H1 (cell line): ENCODE measurements around the gene BCAR3. TPM values are rescaled to one million over a fixed set of nuclear protein-coding genes. Genes with fewer than 3 reads are reported as not detected.
A peak's percentile ranks its signal among the peaks of the same experiment; 100 is the strongest.

Source experiments
- CTCF ChIA-PET: fragments of 300-600 bp; sonication (Branson Sonifier 250); formaldehyde crosslinking; loops from one replicate; lab custom pipeline; 2021; ENCODE audit not compliant: partially characterized antibody; lab: Charles Lee
- POLR2A ChIA-PET: fragments of 300-600 bp; sonication (Branson Sonifier 250); formaldehyde crosslinking; loops from one replicate; lab custom pipeline; 2021; ENCODE audit warnings: inconsistent platforms; ENCODE audit not compliant: partially characterized antibody; lab: Charles Lee
- DNase-seq, 2 experiments: peaks; one replicate each; pipeline versions ENCODE4 v3.0.0 to v3.0.0-alpha.2; 2010 to 2022; ENCODE audit warnings: low spot score in 2 of 2, low read depth in 1 of 2, mixed read lengths in 1 of 2
- FAIRE-seq: peaks from 2 replicates; lab custom pipeline; 2011; peaks lifted over from hg19 to GRCh38; lab: Jason Lieb, UNC
- H2AFZ ChIP-seq: 2 replicates; pipeline ENCODE4 v1.8.1; 2012; ENCODE audit warnings: low read length, inconsistent platforms
- H2AK5ac ChIP-seq: 2 replicates; pipeline ENCODE4 v1.6.1; 2013; ENCODE audit warnings: low read depth, low read length
- H2BK120ac ChIP-seq: replicated peaks from 2 replicates; pipeline ENCODE3; 2013; ENCODE audit warnings: low read depth, low read length, inconsistent platforms
- H2BK12ac ChIP-seq: 2 replicates; pipeline ENCODE4 v1.6.1; 2013; ENCODE audit warnings: low read depth, low read length
- H2BK15ac ChIP-seq: 2 replicates; pipeline ENCODE4 v1.6.1; 2013; ENCODE audit warnings: low read length
- H2BK20ac ChIP-seq: 2 replicates; pipeline ENCODE4 v1.6.1; 2013; ENCODE audit warnings: low read length
- H2BK5ac ChIP-seq: 2 replicates; pipeline ENCODE4 v1.6.1; 2013; ENCODE audit warnings: low read depth, low read length
- H3K14ac ChIP-seq: 2 replicates; pipeline ENCODE4 v1.6.1; 2013; ENCODE audit warnings: inconsistent platforms; ENCODE audit not compliant: insufficient read length
- H3K18ac ChIP-seq: 2 replicates; pipeline ENCODE4 v1.6.1; 2013; ENCODE audit warnings: low read length; ENCODE audit errors: extremely low read depth
- H3K23ac ChIP-seq: 2 replicates; pipeline ENCODE4 v1.6.1; 2013; ENCODE audit warnings: inconsistent platforms; ENCODE audit not compliant: insufficient read length
- H3K23me2 ChIP-seq: 2 replicates; pipeline ENCODE4 v1.6.1; 2013; ENCODE audit warnings: low read depth, low read length
- H3K27ac ChIP-seq: 2 replicates; pipeline ENCODE4 v1.6.1; 2011; ENCODE audit warnings: low read depth, low read length, inconsistent platforms
- H3K27me3 ChIP-seq, 4 experiments: replicated peaks in 1 of 4; 1 replicate in 1 of 4; 2 replicates in 3 of 4; pipeline versions ENCODE4 v1.6.1 to v1.8.1; 2011 to 2013; ENCODE audit warnings: low read length in 3 of 4, mild to moderate bottlenecking in 3 of 4, inconsistent platforms in 2 of 4, mixed read lengths in 2 of 4, moderate library complexity in 1 of 4; ENCODE audit not compliant: control insufficient read depth in 3 of 4, insufficient read depth in 3 of 4; ENCODE audit errors: extremely low read depth in 1 of 4
- H3K36me3 ChIP-seq, 4 experiments: 2 replicates each; pipeline versions ENCODE4 v1.6.1 to v1.8.1; 2011 to 2013; ENCODE audit warnings: mild to moderate bottlenecking in 4 of 4, low read length in 3 of 4, moderate library complexity in 2 of 4, control low read depth in 1 of 4, inconsistent platforms in 1 of 4; ENCODE audit not compliant: insufficient read depth in 4 of 4, control insufficient read depth in 2 of 4
- H3K4ac ChIP-seq: replicated peaks from 2 replicates; pipeline ENCODE3; 2013; ENCODE audit warnings: low read length, low read depth, mixed read lengths, inconsistent platforms; ENCODE audit not compliant: insufficient read length
- H3K4me1 ChIP-seq, 4 experiments: replicated peaks in 1 of 4; 1 replicate in 1 of 4; 2 replicates in 3 of 4; pipeline versions ENCODE4 v1.6.1 to v1.8.1; 2011 to 2013; ENCODE audit warnings: low read length in 3 of 4, inconsistent platforms in 2 of 4, mixed read lengths in 1 of 4; ENCODE audit not compliant: insufficient read depth in 4 of 4, control insufficient read depth in 3 of 4
- H3K4me2 ChIP-seq, 2 experiments: 2 replicates each; pipeline versions ENCODE4 v1.6.1 to v1.8.1; 2011 to 2013; ENCODE audit warnings: low read depth in 2 of 2, low read length in 2 of 2, control low read depth in 1 of 2, inconsistent platforms in 1 of 2, mild to moderate bottlenecking in 1 of 2; ENCODE audit not compliant: insufficient read depth in 1 of 2
- H3K4me3 ChIP-seq, 4 experiments: fragments of 200-600, 300-600 bp in 1 of 4; sonication (generic), shearing (Covaris generic), sonication (Bioruptor Twin) in 1 of 4; 2 replicates each; pipeline versions ENCODE4 v1.5.1 to v1.8.1; 2011 to 2016; ENCODE audit warnings: low read length in 4 of 4, low read depth in 3 of 4, control low read depth in 2 of 4, inconsistent platforms in 2 of 4, mild to moderate bottlenecking in 2 of 4, mixed read lengths in 1 of 4, moderate library complexity in 1 of 4; ENCODE audit not compliant: insufficient read depth in 2 of 4; ENCODE audit errors: extremely low read depth in 1 of 4
- H3K56ac ChIP-seq: replicated peaks from 2 replicates; pipeline ENCODE3; 2013; ENCODE audit warnings: low read depth, mild to moderate bottlenecking, mixed read lengths, low read length, inconsistent platforms; ENCODE audit not compliant: insufficient read length
- H3K79me1 ChIP-seq: 2 replicates; pipeline ENCODE4 v1.6.1; 2013; ENCODE audit warnings: low read depth, low read length, control low read depth
- H3K79me2 ChIP-seq, 2 experiments: 2 replicates each; pipeline versions ENCODE4 v1.6.1 to v1.8.1; 2012 to 2013; ENCODE audit warnings: low read length in 2 of 2, mild to moderate bottlenecking in 2 of 2, inconsistent platforms in 1 of 2; ENCODE audit not compliant: insufficient read depth in 2 of 2, control insufficient read depth in 1 of 2
- H3K9ac ChIP-seq, 4 experiments: replicated peaks in 1 of 4; 1 replicate in 1 of 4; 2 replicates in 3 of 4; pipeline versions ENCODE4 v1.6.1 to v1.8.1; 2011 to 2013; ENCODE audit warnings: low read depth in 3 of 4, low read length in 3 of 4, control low read depth in 2 of 4, mild to moderate bottlenecking in 2 of 4, moderate library complexity in 2 of 4, inconsistent platforms in 1 of 4; ENCODE audit errors: extremely low read depth in 1 of 4
- H3K9me3 ChIP-seq, 2 experiments: 2 replicates each; pipeline versions ENCODE4 v1.6.1 to v1.8.1; 2012 to 2013; ENCODE audit warnings: mild to moderate bottlenecking in 2 of 2, moderate library complexity in 2 of 2, control low read depth in 1 of 2, inconsistent platforms in 1 of 2, low read depth in 1 of 2, low read length in 1 of 2, mixed read lengths in 1 of 2; ENCODE audit not compliant: insufficient read depth in 2 of 2
- H4K20me1 ChIP-seq, 2 experiments: replicated peaks in 1 of 2; 2 replicates each; pipeline versions ENCODE3 to v1.8.1; 2011 to 2013; ENCODE audit warnings: inconsistent platforms in 2 of 2, low read length in 2 of 2, mild to moderate bottlenecking in 1 of 2; ENCODE audit not compliant: insufficient read depth in 2 of 2, control insufficient read depth in 1 of 2
- H4K5ac ChIP-seq: 2 replicates; pipeline ENCODE4 v1.6.1; 2013; ENCODE audit warnings: low read length, low read depth, mixed read lengths, inconsistent platforms; ENCODE audit not compliant: insufficient read length
- H4K8ac ChIP-seq: 2 replicates; pipeline ENCODE4 v1.8.0; 2013; ENCODE audit warnings: mild to moderate bottlenecking, moderate library complexity, low read length, inconsistent platforms; ENCODE audit not compliant: insufficient read depth; ENCODE audit errors: extremely low read depth
- H4K91ac ChIP-seq: replicated peaks from 2 replicates; pipeline ENCODE3; 2013; ENCODE audit warnings: low read length, mixed read lengths, inconsistent platforms; ENCODE audit not compliant: insufficient read length
- BRCA1 ChIP-seq: IDR thresholded peaks from 2 replicates; pipeline ENCODE4 v1.6.1; 2012; ENCODE audit warnings: low read depth, low read length, improper control_type of control experiment
- CBX8 ChIP-seq: fragments of 300-800, 300-1000 bp; sonication (generic); IDR thresholded peaks from 2 replicates; pipeline ENCODE4 v1.7.1; 2016; ENCODE audit warnings: low read depth, low read length, borderline replicate concordance
- CHD1 ChIP-seq: IDR thresholded peaks from 2 replicates; pipeline ENCODE4 v1.6.1; 2012; ENCODE audit warnings: low read depth, low read length, improper control_type of control experiment
- EP300 ChIP-seq, 2 experiments: IDR thresholded peaks; 1 replicate in 1 of 2; 2 replicates in 1 of 2; pipeline ENCODE4 v1.6.1; 2011 to 2012; ENCODE audit warnings: low read depth in 2 of 2, low read length in 2 of 2, mild to moderate bottlenecking in 2 of 2, borderline replicate concordance in 1 of 2, inconsistent platforms in 1 of 2, moderate library complexity in 1 of 2
- GABPA ChIP-seq: IDR thresholded peaks from 2 replicates; pipeline ENCODE4 v1.6.1; 2011; ENCODE audit warnings: mild to moderate bottlenecking, low read length, moderate library complexity, borderline replicate concordance; ENCODE audit not compliant: insufficient read depth
- HDAC6 ChIP-seq: IDR thresholded peaks from one replicate; pipeline ENCODE4 v1.7.1; 2012; ENCODE audit warnings: low read depth, mild to moderate bottlenecking, inconsistent platforms, low read length, moderate library complexity
- MAFK ChIP-seq: IDR thresholded peaks from 2 replicates; pipeline ENCODE4 v1.6.1; 2012; ENCODE audit warnings: low read depth, mild to moderate bottlenecking, improper control_type of control experiment, low read length
- MAX ChIP-seq: IDR thresholded peaks from 2 replicates; pipeline ENCODE4 v1.6.1; 2012; ENCODE audit warnings: inconsistent platforms
- RBBP5 ChIP-seq: IDR thresholded peaks from 2 replicates; pipeline ENCODE4 v1.7.1; 2012; ENCODE audit warnings: low read depth, mild to moderate bottlenecking, inconsistent platforms, low read length, moderate library complexity, borderline replicate concordance
- TAF1 ChIP-seq: IDR thresholded peaks from 2 replicates; pipeline ENCODE4 v1.6.1; 2011; ENCODE audit warnings: mild to moderate bottlenecking, low read depth, low read length
- YY1 ChIP-seq: IDR thresholded peaks from 2 replicates; pipeline ENCODE4 v1.6.1; 2011; ENCODE audit warnings: low read depth, mild to moderate bottlenecking, low read length
- ZNF274 ChIP-seq: IDR thresholded peaks from 2 replicates; pipeline ENCODE4 v1.7.0; 2012; ENCODE audit warnings: low read length, borderline replicate concordance; ENCODE audit errors: extremely low read depth
- WGBS, 2 experiments: shearing (Covaris generic) in 1 of 2; methylation state at CpG; one replicate each; pipeline versions ENCODE4 v1.1.6 to v1.1.7; 2013 to 2015; ENCODE audit warnings: low lambda C conversion rate in 2 of 2, mixed read lengths in 2 of 2, inconsistent platforms in 1 of 2, low coverage in 1 of 2, missing lambda C conversion rate in 1 of 2; ENCODE audit not compliant: insufficient replicate concordance in 2 of 2, insufficient coverage in 1 of 2, insufficient read length in 1 of 2; ENCODE audit errors: extremely low coverage in 1 of 2, missing lambda C conversion rate in 1 of 2; 5-methylcytosine and 5-hydroxymethylcytosine counted together
- polyA plus RNA-seq, 7 experiments: library from polyadenylated mRNA; depleted of rRNA in 3 of 7; stranded (reverse) in 5 of 7; unstranded in 2 of 7; fragments of >200 nt in 5 of 7; fragments of 200-250 nt in 2 of 7; gene quantifications; 1 replicate in 5 of 7; 2 replicates in 1 of 7; 4 replicates in 1 of 7; pipeline versions ENCODE4 v1.2.1 to v1.2.3, GENCODE V29; 2011 to 2013; ENCODE audit warnings: missing spikeins in 2 of 7, mixed read lengths in 2 of 7
- total RNA-seq: library from RNA; stranded (reverse); fragmentation: NEBNext Ultra II Directional; extraction: Animal tissue kit (Norgen Biotek cat#: 25700); gene quantifications from 2 replicates; pipeline ENCODE4 v1.2.1, GENCODE V29; 2021

Gene BCAR3
- total and polyA plus RNA-seq, 2 of the 8 experiments (the other 6 are each of a cell fraction or from before 2014, with no cell fraction given) = 5.6 to 9.2 TPM

- no peaks in the 10 kb centered on the region; the same call in 1 of the 2 replicates for H3K79me1 ChIP-seq
- H2BK15ac ChIP-seq = no peak overlapping the region
- H2BK5ac ChIP-seq = no peak overlapping the region; the same call in 1 of the 2 replicates
- CTCF ChIA-PET = interaction anchor here (0.6 to 13.5 kb wide), 20 partner anchors 10 to 170 kb away, joined by 3 to 98 read pairs (median 4); no protein-coding TSS in a partner anchor
- H3K14ac ChIP-seq = no peak overlapping the region
- no peak overlapping the region for H3K23ac ChIP-seq
- H2BK20ac ChIP-seq = no peak overlapping the region
- H4K20me1 ChIP-seq = peaks cover 0 to 5% of the 10 kb centered on the region in 2 experiments
- 5% methylated on average over 29 of the region's 29 CpGs; no CpG with 5 or more reads in 1 of the 2 experiments for WGBS, 2 experiments
- no peak for FAIRE-seq
- peak overlapping the region; percentile 69 to 88 for H3K4me2 ChIP-seq
- peak overlapping the region; percentile 45; the same call in 1 of the 2 replicates for H4K8ac ChIP-seq
- POLR2A ChIA-PET = interaction anchor here (1.2 to 2.1 kb wide), 3 partner anchors 16 to 42 kb away, joined by 3 to 6 read pairs (median 4); no protein-coding TSS in a partner anchor
- no peak overlapping the region for H3K4ac ChIP-seq
- H3K9ac ChIP-seq = peak overlapping the region in 2 of 4 experiments; percentile 42 to 62; a peak in 2 of 7 replicates
- peaks cover 0 to 23% of the 10 kb centered on the region in 2 experiments; a peak in 1 of 4 replicates for H3K79me2 ChIP-seq
- no peak overlapping the region for H3K27ac ChIP-seq
- no peak overlapping the region for H2AK5ac ChIP-seq
- H4K91ac ChIP-seq = no peak overlapping the region
- peaks cover 0 to 8% (median 2%) of the 10 kb centered on the region in 4 experiments; a peak in 4 of 7 replicates for H3K27me3 ChIP-seq
- peaks cover 15% of the 10 kb centered on the region for H3K23me2 ChIP-seq
- peak overlapping the region; percentile 2; the same call in 1 of the 2 replicates for H3K18ac ChIP-seq
- peaks cover 5 to 12% (median 5%) of the 10 kb centered on the region in 4 experiments for H3K4me1 ChIP-seq
- H3K56ac ChIP-seq = no peak overlapping the region
- H3K4me3 ChIP-seq = peak overlapping the region; percentile 64 to 87 (median 70)
- peak; percentile 50 to 84 for DNase-seq
- H3K9me3 ChIP-seq = no peaks in the 10 kb centered on the region
- no peaks in the 10 kb centered on the region for H3K36me3 ChIP-seq
- H4K5ac ChIP-seq = no peak overlapping the region
- no peak overlapping the region for H2BK12ac ChIP-seq
- 0 out of 2 replicates have a peak overlapping the region, but pooled peaks have one; percentile 7 for H2AFZ ChIP-seq
- H2BK120ac ChIP-seq = no peak overlapping the region
- TF ChIP-seq MAFK (no peak), MAX (peak; percentile 72), YY1 (no peak), HDAC6 (no peak), TAF1 (peak; percentile 53), ZNF274 (no peak), CBX8 (no peak), GABPA (no peak), BRCA1 (no peak), CHD1 (no peak), RBBP5 (peak; percentile 22), EP300 (IDR thresholded peaks at IDR 0.05; ENCODE audit: borderline replicate concordance in 1 of 2, low read depth in 2 of 2, low read length in 2 of 2) (no peak)
These were observed 1.1 kb downstream of the BCAR3 start for GRCh38 chr1:93680420-93681100.
